Memory B cell (primary cell): ENCODE results near the gene CPNE6.

ENCODE experiments used
- ATAC-seq: fragments of 150-1000 bp; cut with Tn5 transposase; 2 replicates; pipeline ENCODE4 v1.10.0; 2021; ENCODE audit warnings: low read depth, mild to moderate bottlenecking, moderate library complexity
- DNase-seq, 2 donors: peaks; one replicate each; pipeline ENCODE4 v3.0.0; 2022; ENCODE audit warnings: low spot score in 2 of 2
- H3K27ac Mint-ChIP-seq: one replicate; pipeline ENCODE4 v1.8.0; 2022; ENCODE audit warnings: mild to moderate bottlenecking, moderate library complexity, mixed read lengths
- H3K27me3 Mint-ChIP-seq: one replicate; pipeline ENCODE4 v1.8.0; 2022; ENCODE audit warnings: mixed read lengths
- H3K36me3 Mint-ChIP-seq: one replicate; pipeline ENCODE4 v1.8.0; 2022; ENCODE audit warnings: mild to moderate bottlenecking, mixed read lengths
- H3K4me1 Mint-ChIP-seq: one replicate; pipeline ENCODE4 v1.8.0; 2022; ENCODE audit warnings: mixed read lengths
- H3K4me3 Mint-ChIP-seq: one replicate; pipeline ENCODE4 v1.8.0; 2022; ENCODE audit warnings: mild to moderate bottlenecking, moderate library complexity, mixed read lengths
- H3K9me3 Mint-ChIP-seq: one replicate; pipeline ENCODE4 v1.8.0; 2022; ENCODE audit warnings: mixed read lengths

CPNE6 gene

GRCh38 chr14:24123424-24124417 is 52.4 kb downstream of the CPNE6 start:
- peaks cover 15% of the 10 kb centered on the region for H3K36me3 Mint-ChIP-seq
- H3K27ac Mint-ChIP-seq: peak overlapping the region; percentile 98
- peaks cover 27% of the 10 kb centered on the region for H3K4me1 Mint-ChIP-seq
- no peaks in the 10 kb centered on the region for H3K27me3 Mint-ChIP-seq
- peak; percentile 83 for ATAC-seq
- H3K4me3 Mint-ChIP-seq: peak overlapping the region; percentile 49
- no peaks in the 10 kb centered on the region for H3K9me3 Mint-ChIP-seq
- peak in 1 of 2 donors; percentile 22 for DNase-seq

- H3K27me3 Mint-ChIP-seq: no peaks in the 10 kb centered on the region
- H3K27ac Mint-ChIP-seq: no peak overlapping the region
- peaks cover 9% of the 10 kb centered on the region for H3K36me3 Mint-ChIP-seq
- no peak overlapping the region for H3K4me3 Mint-ChIP-seq
- no peak for DNase-seq
- no peak for ATAC-seq
- no peaks in the 10 kb centered on the region for H3K9me3 Mint-ChIP-seq
- peaks cover 30% of the 10 kb centered on the region for H3K4me1 Mint-ChIP-seq
These were observed 55.6 kb downstream of the CPNE6 start for GRCh38 chr14:24126939-24127338.

GRCh38 chr14:24127673-24128072 is 56.3 kb downstream of the CPNE6 start:
- no peak for ATAC-seq
- no peaks in the 10 kb centered on the region for H3K27me3 Mint-ChIP-seq
- H3K36me3 Mint-ChIP-seq: peaks cover 7% of the 10 kb centered on the region
- no peak overlapping the region for H3K27ac Mint-ChIP-seq
- H3K4me3 Mint-ChIP-seq: no peak overlapping the region
- peaks cover 33% of the 10 kb centered on the region for H3K4me1 Mint-ChIP-seq
- no peak for DNase-seq
- no peaks in the 10 kb centered on the region for H3K9me3 Mint-ChIP-seq
